ENCODE data around the gene TJP1.
"Not testable (repeated sequence)": the region's sequence is repeated elsewhere in the genome, so short reads cannot be mapped to it uniquely, and the experiment has no call there.

TJP1 gene

DNA sequence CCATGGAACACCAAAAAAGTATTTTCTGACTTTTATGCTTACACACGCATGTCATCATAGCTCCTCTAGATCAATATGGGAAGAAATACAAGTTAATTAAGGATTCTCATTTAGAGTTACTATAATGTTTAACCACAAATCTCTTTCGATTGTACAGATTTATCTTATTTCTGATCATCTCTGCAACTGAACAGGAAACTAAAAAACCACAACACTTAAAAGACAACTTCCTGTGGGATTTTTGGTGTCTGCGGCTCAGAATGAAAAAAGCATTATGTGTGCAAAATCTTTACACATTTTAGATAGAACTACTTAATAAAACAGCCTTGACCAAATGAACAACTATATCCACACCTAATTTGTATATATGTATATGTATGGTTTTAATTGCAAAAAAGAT lies 3.0 kb upstream of the TJP1 start:
- no peak overlapping the region for H3K4me3 ChIP-seq (ENCODE audit: low read length)
- TF ChIP-seq, protein P1, sequence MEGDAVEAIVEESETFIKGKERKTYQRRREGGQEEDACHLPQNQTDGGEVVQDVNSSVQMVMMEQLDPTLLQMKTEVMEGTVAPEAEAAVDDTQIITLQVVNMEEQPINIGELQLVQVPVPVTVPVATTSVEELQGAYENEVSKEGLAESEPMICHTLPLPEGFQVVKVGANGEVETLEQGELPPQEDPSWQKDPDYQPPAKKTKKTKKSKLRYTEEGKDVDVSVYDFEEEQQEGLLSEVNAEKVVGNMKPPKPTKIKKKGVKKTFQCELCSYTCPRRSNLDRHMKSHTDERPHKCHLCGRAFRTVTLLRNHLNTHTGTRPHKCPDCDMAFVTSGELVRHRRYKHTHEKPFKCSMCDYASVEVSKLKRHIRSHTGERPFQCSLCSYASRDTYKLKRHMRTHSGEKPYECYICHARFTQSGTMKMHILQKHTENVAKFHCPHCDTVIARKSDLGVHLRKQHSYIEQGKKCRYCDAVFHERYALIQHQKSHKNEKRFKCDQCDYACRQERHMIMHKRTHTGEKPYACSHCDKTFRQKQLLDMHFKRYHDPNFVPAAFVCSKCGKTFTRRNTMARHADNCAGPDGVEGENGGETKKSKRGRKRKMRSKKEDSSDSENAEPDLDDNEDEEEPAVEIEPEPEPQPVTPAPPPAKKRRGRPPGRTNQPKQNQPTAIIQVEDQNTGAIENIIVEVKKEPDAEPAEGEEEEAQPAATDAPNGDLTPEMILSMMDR (IDR thresholded peaks at IDR 0.05; ENCODE audit: insufficient read depth, low read depth, low read length, missing control alignments) = no peak
- DNase-seq (ENCODE audit: low read depth) = no peak

DNA sequence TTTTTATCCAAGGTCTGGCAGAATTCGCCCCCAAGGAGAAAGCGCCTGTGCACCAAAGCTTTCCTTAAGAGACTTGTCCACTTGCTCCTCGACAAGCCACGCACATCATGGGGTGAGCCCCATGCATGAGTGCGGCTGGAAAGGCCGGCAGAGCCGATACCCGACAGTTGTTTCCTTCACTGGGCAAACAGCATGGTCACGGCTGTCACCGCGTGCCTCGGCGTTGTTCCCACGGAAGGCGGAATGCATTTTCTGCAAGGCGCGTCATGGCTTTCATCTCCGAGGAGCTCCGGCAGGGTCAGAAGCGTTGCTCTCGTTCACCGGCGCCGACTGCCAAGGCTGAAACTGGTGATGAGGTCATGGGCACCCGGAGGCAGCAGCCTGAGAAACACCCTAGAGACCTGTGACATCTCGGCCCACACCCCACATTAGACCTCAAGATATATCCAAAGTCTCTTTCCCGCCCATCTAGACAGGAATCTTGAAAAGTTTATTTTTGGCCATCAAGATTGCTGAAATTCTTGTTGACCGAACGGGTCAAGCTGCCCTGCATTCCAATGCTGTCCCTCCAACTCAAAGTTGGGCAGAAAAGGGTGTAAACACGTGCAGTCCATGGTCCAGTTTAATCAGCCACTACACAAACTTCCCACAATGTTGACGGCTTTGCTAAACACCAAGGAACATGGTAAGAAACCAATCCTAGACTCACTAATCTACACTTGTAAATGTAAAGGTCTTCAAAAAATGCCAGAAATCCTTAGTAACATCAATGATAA lies 604 bp upstream of the TJP1 start:
- peak; percentile 85 for DNase-seq (ENCODE audit: low read depth)
- TF ChIP-seq, protein P1 (IDR thresholded peaks at IDR 0.05; ENCODE audit: insufficient read depth, low read depth, low read length, missing control alignments) = no peak
- peak overlapping the region; percentile 72 for H3K4me3 ChIP-seq (ENCODE audit: low read length)

DNA sequence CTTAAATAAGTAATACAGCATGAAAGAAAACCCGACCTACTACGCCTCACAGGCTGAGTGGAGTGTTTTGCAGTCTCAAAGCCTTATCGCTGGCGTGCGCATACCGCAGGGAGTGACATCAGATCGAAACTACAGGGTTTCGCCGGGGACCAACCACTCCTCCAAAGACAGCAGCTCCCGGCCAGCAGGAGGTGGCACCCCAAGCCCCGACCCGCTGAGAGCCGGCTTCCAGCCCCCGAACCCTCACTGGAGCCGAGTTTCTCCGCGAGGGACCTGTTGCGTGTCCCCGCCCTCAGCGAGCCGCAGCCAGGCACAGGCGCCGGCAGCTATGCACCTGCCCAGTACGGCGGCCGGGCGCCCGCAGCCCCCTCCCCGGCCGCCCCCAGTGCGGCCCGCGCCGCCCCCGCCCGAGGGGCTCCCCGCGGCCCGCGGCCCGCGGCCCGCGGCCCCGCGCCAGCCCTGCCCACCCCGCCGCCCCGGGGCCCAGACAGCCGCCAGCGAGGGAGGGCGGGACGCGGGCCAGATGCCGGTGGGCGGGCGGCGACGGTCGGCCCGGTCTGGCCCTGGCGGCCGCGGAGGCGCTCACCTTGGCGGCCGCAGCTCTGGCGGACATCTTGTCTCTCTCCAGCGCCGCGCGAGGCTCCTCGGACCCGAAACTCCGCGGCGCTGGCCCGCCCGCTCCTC lies 710 bp downstream of the TJP1 start:
- H3K4me3 ChIP-seq (ENCODE audit: low read length) = peak overlapping the region; percentile 73
- TF ChIP-seq, protein P1 (IDR thresholded peaks at IDR 0.05; ENCODE audit: insufficient read depth, low read depth, low read length, missing control alignments) = peak; percentile 34
- peak; percentile 95 for DNase-seq (ENCODE audit: low read depth)

DNA sequence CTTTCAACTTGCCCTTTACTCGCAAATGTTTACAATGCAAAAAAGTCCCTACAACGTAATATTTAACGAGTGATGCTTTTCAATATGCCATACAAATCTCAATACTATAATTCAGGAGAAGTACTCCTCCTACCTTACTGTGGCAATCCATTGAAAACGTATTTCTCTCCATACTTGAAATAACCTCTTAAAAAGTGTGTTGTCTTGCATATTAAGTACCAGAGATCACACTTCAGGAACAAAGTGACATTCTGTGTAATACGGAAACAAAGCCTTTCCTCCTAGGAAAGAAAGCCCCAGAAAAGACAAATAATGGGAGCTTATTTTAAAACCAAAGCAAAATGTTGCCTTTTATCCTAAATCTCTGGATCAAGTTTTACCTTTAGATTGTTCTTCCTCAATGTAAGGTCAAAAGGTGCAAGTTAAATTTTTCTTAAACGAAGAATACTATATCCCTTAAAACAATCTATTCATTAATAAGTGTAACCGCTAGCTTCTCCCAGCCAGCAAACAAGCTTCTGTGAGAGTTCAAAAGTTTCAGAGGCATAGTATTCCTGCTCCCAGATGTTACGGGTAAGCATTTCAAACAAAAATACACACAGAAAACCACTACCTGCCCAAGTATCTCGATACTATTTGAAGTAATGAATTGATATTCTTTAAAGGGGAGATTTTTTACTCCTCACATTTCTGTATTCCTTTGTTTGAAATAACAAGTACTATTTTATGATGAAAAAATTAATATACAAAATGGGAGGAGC lies 1.7 kb downstream of the TJP1 start:
- DNase-seq (ENCODE audit: low read depth) = no peak
- TF ChIP-seq, protein P1 (IDR thresholded peaks at IDR 0.05; ENCODE audit: insufficient read depth, low read depth, low read length, missing control alignments) = no peak
- H3K4me3 ChIP-seq (ENCODE audit: low read length) = peak overlapping the region; percentile 73

DNA sequence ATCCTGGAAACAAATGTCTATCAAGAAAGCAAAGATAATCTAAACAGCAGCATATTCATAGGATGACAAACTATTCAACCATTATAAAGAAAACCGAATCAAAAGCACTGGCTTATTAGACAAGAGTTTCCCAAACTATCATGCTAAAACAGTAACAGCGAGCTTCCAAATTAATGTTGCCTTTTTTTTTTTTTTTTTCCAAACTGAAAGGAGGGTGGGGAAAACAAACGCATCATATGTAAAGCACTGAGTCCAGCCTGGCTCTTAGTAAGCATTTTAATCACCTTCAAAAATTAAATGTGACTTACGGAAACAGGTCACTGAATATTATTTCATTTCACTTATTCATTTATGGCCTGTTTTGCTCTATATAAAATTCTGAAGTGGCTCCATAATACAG lies 2.3 kb downstream of the TJP1 start:
- TF ChIP-seq, protein P1 (IDR thresholded peaks at IDR 0.05; ENCODE audit: insufficient read depth, low read depth, low read length, missing control alignments) = no peak
- peak overlapping the region; percentile 73 for H3K4me3 ChIP-seq (ENCODE audit: low read length)
- DNase-seq (ENCODE audit: low read depth) = peak; percentile 23

DNA sequence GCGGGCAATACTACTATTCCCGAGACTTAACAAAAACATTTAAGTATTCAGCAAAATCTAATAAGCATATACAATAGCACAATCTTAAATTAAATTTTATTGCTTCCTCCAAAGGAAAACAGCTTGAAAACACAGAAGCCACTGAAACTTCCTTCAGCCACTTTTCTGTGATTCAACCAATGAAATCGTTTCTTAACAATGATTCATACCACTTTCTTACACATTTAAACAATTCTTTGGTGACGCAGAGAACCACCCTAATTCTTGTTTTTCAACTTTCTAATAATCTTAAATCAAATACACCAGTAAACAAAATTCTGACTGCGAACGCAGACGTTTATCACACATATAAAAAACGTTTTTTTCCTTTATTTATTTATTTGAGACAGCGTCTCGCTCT lies 4.1 kb downstream of the TJP1 start:
- DNase-seq (ENCODE audit: low read depth) = peak; percentile 71
- TF ChIP-seq, protein P1 (IDR thresholded peaks at IDR 0.05; ENCODE audit: insufficient read depth, low read depth, low read length, missing control alignments) = no peak
- H3K4me3 ChIP-seq (ENCODE audit: low read length) = no peak overlapping the region

DNA sequence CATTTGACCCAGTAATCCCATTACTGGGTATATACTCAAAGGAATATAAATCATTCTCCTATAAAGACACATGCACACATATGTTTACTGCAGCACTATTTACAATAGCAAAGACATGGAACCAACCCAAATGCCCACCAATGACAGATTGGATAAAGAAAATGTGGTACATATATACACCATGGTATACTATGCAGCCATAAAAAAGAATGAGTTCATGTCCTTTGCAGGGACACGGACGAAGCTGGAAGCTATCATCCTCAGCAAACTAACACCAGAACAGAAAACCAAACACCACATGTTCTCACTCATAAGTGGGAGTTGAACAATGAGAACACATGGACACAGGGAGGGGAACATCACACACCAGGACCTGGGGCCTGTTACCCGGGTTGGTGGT lies 4.8 kb downstream of the TJP1 start:
- not testable (repeated sequence) for H3K4me3 ChIP-seq (ENCODE audit: low read length); DNase-seq (ENCODE audit: low read depth)
